D721Med (cell line): ENCODE data around the gene CFAP20DC.

Source experiments
- DNase-seq: peaks from one replicate; pipeline ENCODE4 v3.0.0; 2011; ENCODE audit warnings: low spot score; ENCODE audit not compliant: insufficient read length
- FAIRE-seq: peaks from 2 replicates; lab custom pipeline; 2011; peaks lifted over from hg19 to GRCh38; lab: Jason Lieb, UNC
- CTCF ChIP-seq: IDR thresholded peaks from 2 replicates; pipeline ENCODE4 v1.5.1; 2012; ENCODE audit warnings: mild to moderate bottlenecking, control low read depth; ENCODE audit not compliant: insufficient read depth; ENCODE audit errors: missing control alignments

Gene CFAP20DC

GRCh38 chr3:58794750-58795149 lies 255.1 kb downstream of the CFAP20DC start:
- DNase-seq = no peak
- TF ChIP-seq CTCF = no peak
- no peak for FAIRE-seq

- no peak for FAIRE-seq
- DNase-seq = no peak
- TF ChIP-seq CTCF = no peak
Measured at GRCh38 chr3:58793938-58794337, 255.9 kb downstream of the CFAP20DC start.

- peak; percentile 55 for FAIRE-seq
- no peak for DNase-seq
- TF ChIP-seq CTCF = no peak
Measured at GRCh38 chr3:58792921-58793451, 256.8 kb downstream of the CFAP20DC start.

GRCh38 chr3:58789385-58789784 lies 260.4 kb downstream of the CFAP20DC start:
- no peak for TF ChIP-seq CTCF
- no peak for FAIRE-seq
- DNase-seq = no peak

- no peak for TF ChIP-seq CTCF
- no peak for DNase-seq
- FAIRE-seq = no peak
Measured at GRCh38 chr3:58784888-58785287, 264.9 kb downstream of the CFAP20DC start.

- FAIRE-seq (no peak), DNase-seq (no peak)
- no peak for TF ChIP-seq CTCF
Measured at GRCh38 chr3:58784425-58784824, 265.4 kb downstream of the CFAP20DC start.

- no peak for TF ChIP-seq CTCF
- FAIRE-seq (no peak), DNase-seq (no peak)
Measured at GRCh38 chr3:58783845-58784244, 266.0 kb downstream of the CFAP20DC start.
